ENCODE results near the gene TUBA1C. TPM values are rescaled to one million over a fixed set of nuclear protein-coding genes. Genes with fewer than 3 reads are reported as not detected.
A peak's percentile ranks its signal among the peaks of the same experiment; 100 is the strongest.
"Not testable (repeated sequence)": the region's sequence is repeated elsewhere in the genome, so short reads cannot be mapped to it uniquely, and the experiment has no call there.

TUBA1C gene
- total RNA-seq, 2 donors from 2014 or later: 49.7 to 66.7 TPM

GRCh38 chr12:49260571-49261363, 4.1 kb upstream of the TUBA1C start:
- Mint-ChIP-seq H3K4me3 (no peak overlapping the region), H3K4me1 (peaks cover 13% of the 10 kb centered on the region), H3K27me3 (no peaks in the 10 kb centered on the region), H3K27ac (no peak overlapping the region), H3K36me3 (ENCODE audit: low read depth) (peaks cover 2% of the 10 kb centered on the region)
- no peak for DNase-seq
- no peak for ATAC-seq
- no peaks in the 10 kb centered on the region for H3K9me3 ChIP-seq (ENCODE audit: control insufficient read depth, low read length, poor library complexity, severe bottlenecking)

- Mint-ChIP-seq H3K4me1 (peaks cover 15% of the 10 kb centered on the region), H3K36me3 (ENCODE audit: low read depth) (peaks cover 2% of the 10 kb centered on the region), H3K27me3 (no peaks in the 10 kb centered on the region), H3K4me3 (no peak overlapping the region), H3K27ac (no peak overlapping the region)
- H3K9me3 ChIP-seq (ENCODE audit: control insufficient read depth, low read length, poor library complexity, severe bottlenecking): no peaks in the 10 kb centered on the region
- no peak for ATAC-seq
- DNase-seq: no peak
These were observed 3.2 kb upstream of the TUBA1C start for GRCh38 chr12:49261721-49262120.

- Mint-ChIP-seq H3K36me3 (ENCODE audit: low read depth) (peaks cover 2% of the 10 kb centered on the region), H3K27ac (peak overlapping the region; percentile 94), H3K27me3 (no peaks in the 10 kb centered on the region)
These were observed 1.5 kb upstream of the TUBA1C start for GRCh38 chr12:49263400-49263763.

GRCh38 chr12:49264466-49264872, 413 bp upstream of the TUBA1C start:
- Mint-ChIP-seq H3K4me3 (peak overlapping the region; percentile 95), H3K27ac (peak overlapping the region; percentile 94), H3K4me1 (peaks cover 29% of the 10 kb centered on the region), H3K27me3 (no peaks in the 10 kb centered on the region), H3K36me3 (ENCODE audit: low read depth) (peaks cover 2% of the 10 kb centered on the region)
- DNase-seq (peak; percentile 14 to 44 (median 42)), ATAC-seq (peak; percentile 59)
- no peaks in the 10 kb centered on the region for H3K9me3 ChIP-seq (ENCODE audit: control insufficient read depth, low read length, poor library complexity, severe bottlenecking)

More at GRCh38 chr12:49263400-49263763, 1.5 kb upstream of the TUBA1C start:
- no peak for DNase-seq
- Mint-ChIP-seq H3K4me3 (peak overlapping the region; percentile 89), H3K4me1 (peaks cover 24% of the 10 kb centered on the region)
- no peak for ATAC-seq
- no peaks in the 10 kb centered on the region for H3K9me3 ChIP-seq (ENCODE audit: control insufficient read depth, low read length, poor library complexity, severe bottlenecking)

- Mint-ChIP-seq H3K4me1 (peaks cover 20% of the 10 kb centered on the region), H3K27ac (peak overlapping the region; percentile 47)
- not testable (repeated sequence) for ATAC-seq; DNase-seq; H3K27me3 Mint-ChIP-seq; H3K4me3 Mint-ChIP-seq; H3K9me3 ChIP-seq (ENCODE audit: control insufficient read depth, low read length, poor library complexity, severe bottlenecking); H3K36me3 Mint-ChIP-seq (ENCODE audit: low read depth)
These were observed 4.3 kb downstream of the TUBA1C start for GRCh38 chr12:49269191-49269590.

GRCh38 chr12:49272790-49273725, 8.2 kb downstream of the TUBA1C start:
- ATAC-seq (no peak), DNase-seq (no peak)
- peaks cover 7% of the 10 kb centered on the region for H3K4me1 Mint-ChIP-seq
- H3K27ac Mint-ChIP-seq: no peak overlapping the region
- no peaks in the 10 kb centered on the region for H3K27me3 Mint-ChIP-seq
- no peaks in the 10 kb centered on the region for H3K36me3 Mint-ChIP-seq (ENCODE audit: low read depth)
- no peak overlapping the region for H3K4me3 Mint-ChIP-seq
- no peaks in the 10 kb centered on the region for H3K9me3 ChIP-seq (ENCODE audit: control insufficient read depth, low read length, poor library complexity, severe bottlenecking)

- DNase-seq (no peak), ATAC-seq (no peak)
- Mint-ChIP-seq H3K27ac (no peak overlapping the region), H3K36me3 (ENCODE audit: low read depth) (no peaks in the 10 kb centered on the region), H3K4me3 (no peak overlapping the region), H3K4me1 (peaks cover 4% of the 10 kb centered on the region), H3K27me3 (no peaks in the 10 kb centered on the region)
- no peaks in the 10 kb centered on the region for H3K9me3 ChIP-seq (ENCODE audit: control insufficient read depth, low read length, poor library complexity, severe bottlenecking)
These were observed 9.0 kb downstream of the TUBA1C start for GRCh38 chr12:49273726-49274395.

GRCh38 chr12:49274396-49275069, 9.7 kb downstream of the TUBA1C start:
- ATAC-seq (no peak), DNase-seq (no peak)
- H3K36me3 Mint-ChIP-seq (ENCODE audit: low read depth): no peaks in the 10 kb centered on the region
- H3K4me1 Mint-ChIP-seq: peaks cover 2% of the 10 kb centered on the region
- peaks cover 6% of the 10 kb centered on the region for H3K27me3 Mint-ChIP-seq
- H3K9me3 ChIP-seq (ENCODE audit: control insufficient read depth, low read length, poor library complexity, severe bottlenecking): no peaks in the 10 kb centered on the region
- H3K4me3 Mint-ChIP-seq: no peak overlapping the region
- H3K27ac Mint-ChIP-seq: no peak overlapping the region

- Mint-ChIP-seq H3K27ac (no peak overlapping the region), H3K4me1 (peaks cover 2% of the 10 kb centered on the region), H3K36me3 (ENCODE audit: low read depth) (no peaks in the 10 kb centered on the region), H3K4me3 (no peak overlapping the region), H3K27me3 (peaks cover 15% of the 10 kb centered on the region)
- no peak for ATAC-seq
- H3K9me3 ChIP-seq (ENCODE audit: control insufficient read depth, low read length, poor library complexity, severe bottlenecking): no peaks in the 10 kb centered on the region
- DNase-seq: no peak
These were observed 11.7 kb downstream of the TUBA1C start for GRCh38 chr12:49276304-49277290.

- peaks cover 21% of the 10 kb centered on the region for H3K27me3 Mint-ChIP-seq
- DNase-seq: no peak
- ATAC-seq: no peak
- peaks cover 2% of the 10 kb centered on the region for H3K4me1 Mint-ChIP-seq
- H3K4me3 Mint-ChIP-seq: no peak overlapping the region
- no peak overlapping the region for H3K27ac Mint-ChIP-seq
- H3K36me3 Mint-ChIP-seq (ENCODE audit: low read depth): no peaks in the 10 kb centered on the region
- no peaks in the 10 kb centered on the region for H3K9me3 ChIP-seq (ENCODE audit: control insufficient read depth, low read length, poor library complexity, severe bottlenecking)
These were observed 12.6 kb downstream of the TUBA1C start for GRCh38 chr12:49277466-49277865.

- Mint-ChIP-seq H3K4me1 (peaks cover under 1% of the 10 kb centered on the region), H3K4me3 (no peak overlapping the region), H3K36me3 (ENCODE audit: low read depth) (no peaks in the 10 kb centered on the region), H3K27ac (no peak overlapping the region), H3K27me3 (peaks cover 30% of the 10 kb centered on the region)
- DNase-seq (no peak), ATAC-seq (no peak)
- H3K9me3 ChIP-seq (ENCODE audit: control insufficient read depth, low read length, poor library complexity, severe bottlenecking): no peaks in the 10 kb centered on the region
These were observed 14.9 kb downstream of the TUBA1C start for GRCh38 chr12:49279706-49280159.

GRCh38 chr12:49280545-49280944, 15.7 kb downstream of the TUBA1C start:
- not testable (repeated sequence) for H3K36me3 Mint-ChIP-seq (ENCODE audit: low read depth)

More at GRCh38 chr12:49280545-49280944, 15.7 kb downstream of the TUBA1C start:
- not testable (repeated sequence) for H3K27ac Mint-ChIP-seq; H3K9me3 ChIP-seq (ENCODE audit: control insufficient read depth, low read length, poor library complexity, severe bottlenecking); ATAC-seq; DNase-seq; H3K4me3 Mint-ChIP-seq; H3K4me1 Mint-ChIP-seq
- H3K27me3 Mint-ChIP-seq: peaks cover 30% of the 10 kb centered on the region
